ENCODE measurements around the gene C11orf58.

GRCh38 chr11:16789560-16790485 is 51.4 kb downstream of the C11orf58 start:
- TF ChIP-seq TAF1 (IDR thresholded peaks at IDR 0.05; ENCODE audit: low read depth) (no peak), USF1 (IDR thresholded peaks at IDR 0.05) (no peak), CEBPB (IDR thresholded peaks at IDR 0.05) (no peak), REST (IDR thresholded peaks at IDR 0.05; ENCODE audit: low read depth) (no peak), CREB1 (IDR thresholded peaks at IDR 0.05; ENCODE audit: low read depth) (no peak), RAD21 (IDR thresholded peaks at IDR 0.05; ENCODE audit: low read depth) (no peak), EP300 (IDR thresholded peaks at IDR 0.05; ENCODE audit: borderline replicate concordance) (no peak), TCF12 (IDR thresholded peaks at IDR 0.05; ENCODE audit: low read depth) (no peak), YY1 (IDR thresholded peaks at IDR 0.05; ENCODE audit: low read depth) (no peak), NFIC (IDR thresholded peaks at IDR 0.05) (no peak), MAX (IDR thresholded peaks at IDR 0.05) (no peak)
